HG03439 (cell line): Measurements from ENCODE around the gene MLXIP.
"Not testable (repeated sequence)": the region's sequence is repeated elsewhere in the genome, so short reads cannot be mapped to it uniquely, and the experiment has no call there.

Source experiments
- ATAC-seq: cut with Tn5 transposase; IDR thresholded peaks from one replicate; pipeline ENCODE4 v1.9.1; 2021; ENCODE audit warnings: mild to moderate bottlenecking, moderate library complexity; ENCODE audit not compliant: unreplicated experiment

The MLXIP gene

DNA sequence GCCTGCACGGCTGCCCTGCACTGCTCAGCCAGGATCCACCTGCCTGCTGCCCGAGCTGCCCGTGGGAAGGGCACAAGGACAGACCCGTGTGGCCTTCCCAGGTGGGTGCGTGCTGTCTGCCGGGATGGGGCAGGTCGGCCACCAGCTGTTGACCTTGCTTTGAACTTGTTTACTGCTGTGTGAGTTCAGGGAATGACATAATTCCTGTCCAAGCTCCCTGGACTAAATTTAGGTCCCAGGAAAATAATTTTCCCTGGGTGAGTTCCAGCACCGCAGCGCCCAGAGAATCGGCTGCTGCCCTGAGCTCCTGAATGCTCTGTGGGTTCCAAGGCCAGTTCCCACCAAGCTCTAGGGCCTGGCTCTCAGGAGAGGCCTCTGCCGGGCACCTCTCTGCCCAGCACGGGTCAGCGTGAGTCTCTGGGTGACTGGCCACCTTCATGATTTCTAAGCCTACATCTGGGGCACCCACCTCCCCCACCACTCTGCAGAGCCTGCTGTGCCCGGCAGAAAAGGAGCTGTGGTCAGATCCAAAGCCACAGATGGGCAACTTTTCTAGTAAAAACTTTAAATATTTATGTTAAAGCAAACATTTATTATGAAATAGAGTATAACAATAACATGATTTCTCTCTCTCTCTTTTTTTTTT is 27.2 kb upstream of the MLXIP start:
- no peak for ATAC-seq

- ATAC-seq: no peak
Measured at GRCh38 chr12:122052285-122052684, 26.3 kb upstream of the MLXIP start.

- ATAC-seq: no peak
Measured at GRCh38 chr12:122054842-122055520, 23.6 kb upstream of the MLXIP start.

DNA sequence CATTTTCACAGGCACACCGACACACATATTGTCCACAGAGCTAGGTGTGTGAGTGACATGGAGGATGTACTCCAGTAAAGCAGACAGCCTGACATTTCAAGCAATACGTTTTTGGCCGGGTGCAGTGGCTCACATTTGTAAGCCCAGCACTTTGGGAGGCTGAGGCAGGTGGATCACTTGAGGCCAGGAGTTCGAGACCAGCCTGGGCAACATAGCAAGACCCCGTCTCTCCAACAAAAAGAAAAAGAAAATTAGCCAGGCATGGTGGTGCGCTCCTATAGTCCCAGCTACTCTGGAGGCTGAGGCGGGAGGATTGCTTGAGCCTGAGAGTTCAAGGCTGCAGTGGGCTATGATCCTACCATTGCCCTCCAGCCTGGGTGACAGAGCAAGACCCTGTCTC is 22.1 kb upstream of the MLXIP start:
- ATAC-seq: not testable (repeated sequence)

DNA sequence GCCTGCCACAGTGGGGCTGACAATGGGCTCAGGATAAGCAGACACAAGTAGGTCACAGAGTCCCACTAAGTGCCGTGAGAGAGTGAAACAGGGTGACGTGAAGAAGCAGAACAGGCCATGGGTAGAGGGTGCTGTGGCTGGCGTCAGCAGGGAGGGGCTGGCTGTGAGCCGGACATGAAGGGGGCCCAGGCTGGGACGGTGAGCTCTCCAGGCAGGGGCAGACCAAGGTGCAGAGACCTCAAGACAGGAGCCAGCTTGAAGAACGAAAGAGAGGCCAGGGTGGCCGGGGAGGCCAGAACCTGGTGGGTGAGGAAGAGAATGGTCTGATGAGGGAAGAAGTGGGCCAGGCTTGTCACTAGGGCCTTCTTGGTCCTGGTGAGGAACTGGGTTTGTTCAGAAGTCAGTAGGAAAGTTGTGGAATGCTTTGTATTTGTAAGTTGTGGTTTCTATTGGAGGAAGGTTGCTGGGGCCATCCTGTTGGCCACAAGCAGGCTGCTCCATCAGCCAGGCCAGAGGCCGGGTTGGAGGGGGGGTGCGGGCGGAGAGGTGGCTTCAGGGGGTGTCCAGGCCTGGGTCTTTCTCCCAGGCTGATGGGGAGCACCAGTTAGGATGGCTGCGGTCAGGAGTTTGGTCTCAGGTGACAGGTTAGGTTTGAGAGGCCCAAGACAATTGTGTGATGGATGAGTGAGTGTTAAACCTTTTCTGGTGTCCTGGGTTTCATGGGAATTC is 21.4 kb upstream of the MLXIP start:
- no peak for ATAC-seq

DNA sequence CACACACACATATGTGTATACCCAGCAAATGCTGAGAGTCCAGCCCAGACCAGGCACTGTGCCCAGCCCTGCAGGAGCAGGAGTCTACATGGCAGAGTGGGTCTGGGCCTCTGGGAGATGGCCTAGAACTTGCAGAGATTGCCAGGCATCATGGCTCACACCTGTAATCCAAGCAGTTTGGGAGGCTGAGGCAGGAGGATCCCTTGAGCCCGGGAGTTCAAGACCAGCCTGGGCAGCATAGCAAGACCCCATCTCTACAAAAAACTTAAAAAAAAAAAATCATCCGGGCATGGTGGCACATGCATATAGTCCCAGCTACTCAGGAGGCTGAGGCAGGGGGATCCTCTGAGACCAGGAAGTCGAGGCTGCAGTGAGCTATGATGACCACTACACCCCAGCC is 20.8 kb upstream of the MLXIP start:
- ATAC-seq: no peak

DNA sequence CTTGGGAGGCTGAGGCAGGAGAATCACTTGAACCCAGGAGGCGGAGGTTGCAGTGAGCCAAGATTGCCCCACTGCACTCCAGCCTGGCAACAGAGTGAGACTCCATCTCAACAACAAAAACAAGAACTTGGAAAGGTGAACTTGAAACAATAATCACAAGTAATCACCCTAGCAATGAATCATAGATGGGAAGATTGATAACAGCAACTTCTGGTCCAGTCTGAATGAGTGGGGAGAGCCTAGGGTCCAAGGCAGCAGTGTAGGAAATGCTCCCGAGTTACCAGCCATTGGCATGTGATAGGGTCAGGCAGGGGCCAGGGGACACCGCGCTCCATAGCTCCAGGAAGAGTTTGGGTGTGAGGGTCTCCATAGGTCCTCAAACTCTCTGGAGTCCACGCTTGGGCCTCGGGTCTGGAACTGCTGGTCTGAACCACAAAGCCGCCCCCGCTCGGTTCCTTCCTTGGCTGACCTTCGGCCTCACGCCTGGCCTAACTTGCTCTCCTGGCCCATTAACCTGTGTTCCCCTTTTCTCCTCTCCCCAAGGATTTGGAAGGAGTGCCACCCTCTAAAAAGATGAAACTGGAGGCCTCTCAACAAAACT is 19.9 kb upstream of the MLXIP start:
- ATAC-seq: no peak

DNA sequence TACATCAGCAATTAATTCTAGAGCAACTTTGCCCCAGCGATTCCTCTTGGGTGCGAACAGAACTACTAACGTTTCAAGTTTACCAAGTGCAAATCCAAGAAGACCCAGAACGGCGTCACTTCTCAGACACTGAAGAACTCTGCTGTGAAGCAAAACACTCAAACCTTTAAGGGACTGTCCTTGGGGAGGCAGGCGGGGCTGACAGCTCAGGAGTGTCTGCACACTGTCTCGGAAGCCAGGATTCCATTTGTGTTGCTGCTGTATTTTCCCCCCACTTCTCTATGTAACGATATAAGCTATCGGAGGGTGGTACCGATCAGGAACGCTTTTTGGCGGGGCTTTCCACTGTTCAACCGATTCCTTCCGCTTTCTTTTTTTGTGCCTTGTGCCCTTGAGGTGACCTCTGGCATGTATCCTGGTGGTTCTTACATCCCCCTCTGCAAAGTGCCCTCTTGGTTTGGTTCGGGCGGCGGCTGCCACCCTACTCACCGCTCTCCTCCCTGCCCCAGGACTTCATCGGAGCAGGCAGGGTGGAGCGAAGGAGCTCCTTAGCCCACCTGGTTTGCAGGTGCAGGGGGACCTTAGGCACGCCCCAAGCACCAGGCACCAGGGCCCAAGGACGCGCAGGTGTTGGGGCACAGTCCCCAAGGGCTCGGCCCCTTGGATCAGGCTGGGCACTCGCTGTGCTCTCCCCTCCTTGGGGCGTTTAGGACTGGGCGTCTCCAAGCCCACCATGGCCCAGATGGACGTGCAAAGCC is 19.2 kb upstream of the MLXIP start:
- ATAC-seq: no peak

- ATAC-seq: no peak
Measured at GRCh38 chr12:122060081-122060501, 18.5 kb upstream of the MLXIP start.

- ATAC-seq: no peak
Measured at GRCh38 chr12:122061253-122061652, 17.3 kb upstream of the MLXIP start.

DNA sequence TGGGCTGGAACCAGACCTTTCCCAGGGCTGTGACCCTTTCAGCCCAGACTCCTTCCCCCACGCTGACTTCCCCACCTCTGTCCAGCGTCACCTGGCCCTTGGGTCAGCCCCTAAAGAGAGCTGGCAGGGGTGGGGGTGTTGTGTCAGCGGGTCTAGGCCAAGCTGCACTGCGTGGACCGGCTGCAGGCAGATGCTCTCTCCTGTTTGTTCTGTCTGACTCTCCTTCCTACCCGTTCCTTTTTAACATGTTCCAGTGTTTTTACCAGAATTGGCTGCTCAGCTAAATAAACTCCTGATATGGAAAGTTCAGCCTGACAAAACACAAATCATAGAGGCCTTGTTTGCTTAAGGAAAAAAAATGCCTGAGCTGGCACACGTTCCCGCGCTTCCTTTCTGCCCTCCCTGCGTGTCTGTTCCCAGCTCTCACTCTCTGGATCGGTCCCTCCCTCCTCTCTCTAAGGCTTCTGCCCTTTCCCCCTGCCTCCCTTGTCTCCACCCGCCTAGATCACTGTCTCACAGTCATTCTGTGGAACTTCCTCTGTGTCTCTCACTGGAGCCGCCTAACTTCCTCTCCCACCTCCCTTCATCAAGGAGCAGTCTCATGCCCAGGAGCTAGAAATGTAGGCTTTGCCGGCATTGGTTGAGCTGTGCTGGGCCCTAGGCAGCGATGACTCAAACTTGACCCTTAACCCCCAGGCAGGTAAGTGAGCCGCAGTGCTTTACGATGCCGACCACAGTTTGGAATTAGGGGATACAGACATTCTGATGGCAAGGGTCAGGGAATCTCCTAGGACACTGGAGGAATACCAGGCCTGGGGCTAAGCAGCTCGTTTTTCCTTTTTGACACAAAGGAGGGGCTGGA is 15.5 kb upstream of the MLXIP start:
- ATAC-seq: no peak

DNA sequence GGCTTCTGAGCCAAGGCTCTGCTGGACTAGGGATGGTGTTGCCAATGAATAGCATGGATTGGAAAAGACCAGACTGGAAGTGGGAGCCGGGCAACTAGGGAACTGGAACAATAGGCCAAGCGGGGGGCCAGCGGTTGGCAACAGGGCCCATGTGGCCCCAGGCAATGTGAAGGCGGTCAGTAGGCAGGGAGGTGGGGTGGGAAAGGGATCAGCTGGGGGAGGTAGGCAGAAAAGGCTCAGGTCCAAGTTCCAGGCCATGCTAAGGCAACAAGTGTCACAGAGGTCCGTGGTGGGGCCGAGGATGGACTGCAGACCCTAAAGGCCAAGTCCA is 14.9 kb upstream of the MLXIP start:
- ATAC-seq: no peak

DNA sequence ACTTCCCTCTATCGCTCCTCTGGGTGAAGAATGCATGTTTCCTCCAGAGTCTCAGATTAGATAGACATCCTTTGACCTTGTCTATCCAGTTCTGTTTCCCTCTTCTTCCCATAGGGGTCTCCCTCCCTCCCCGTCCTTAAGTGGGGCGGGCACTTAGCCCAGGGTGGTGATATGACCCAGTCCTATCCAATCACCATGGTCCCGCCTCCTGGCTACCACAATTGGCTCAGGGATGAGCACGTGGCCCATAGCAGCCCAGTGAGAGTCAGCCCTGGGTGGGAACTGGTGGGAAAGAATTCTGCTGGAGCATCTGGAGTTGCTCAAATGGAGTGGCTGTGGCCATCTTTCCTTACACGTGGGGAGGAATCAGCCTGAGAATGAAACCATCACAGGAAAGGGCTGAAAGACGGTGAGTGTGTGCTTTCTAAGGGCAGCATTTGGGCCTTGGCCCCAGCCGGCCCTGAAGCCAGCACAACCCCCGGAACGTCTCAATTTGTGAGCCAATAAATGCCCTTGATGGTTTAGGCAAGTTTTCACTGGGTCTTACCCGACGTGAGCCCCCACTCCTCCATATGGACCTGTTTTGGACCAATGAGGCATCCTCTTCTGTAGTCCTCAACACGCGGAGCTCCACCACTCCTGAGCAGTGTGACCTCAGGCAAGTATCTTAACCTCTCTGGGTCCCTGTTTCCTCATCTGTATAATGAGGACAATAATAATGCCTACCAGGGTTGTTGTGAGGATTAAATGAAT is 14.4 kb upstream of the MLXIP start:
- ATAC-seq: no peak

DNA sequence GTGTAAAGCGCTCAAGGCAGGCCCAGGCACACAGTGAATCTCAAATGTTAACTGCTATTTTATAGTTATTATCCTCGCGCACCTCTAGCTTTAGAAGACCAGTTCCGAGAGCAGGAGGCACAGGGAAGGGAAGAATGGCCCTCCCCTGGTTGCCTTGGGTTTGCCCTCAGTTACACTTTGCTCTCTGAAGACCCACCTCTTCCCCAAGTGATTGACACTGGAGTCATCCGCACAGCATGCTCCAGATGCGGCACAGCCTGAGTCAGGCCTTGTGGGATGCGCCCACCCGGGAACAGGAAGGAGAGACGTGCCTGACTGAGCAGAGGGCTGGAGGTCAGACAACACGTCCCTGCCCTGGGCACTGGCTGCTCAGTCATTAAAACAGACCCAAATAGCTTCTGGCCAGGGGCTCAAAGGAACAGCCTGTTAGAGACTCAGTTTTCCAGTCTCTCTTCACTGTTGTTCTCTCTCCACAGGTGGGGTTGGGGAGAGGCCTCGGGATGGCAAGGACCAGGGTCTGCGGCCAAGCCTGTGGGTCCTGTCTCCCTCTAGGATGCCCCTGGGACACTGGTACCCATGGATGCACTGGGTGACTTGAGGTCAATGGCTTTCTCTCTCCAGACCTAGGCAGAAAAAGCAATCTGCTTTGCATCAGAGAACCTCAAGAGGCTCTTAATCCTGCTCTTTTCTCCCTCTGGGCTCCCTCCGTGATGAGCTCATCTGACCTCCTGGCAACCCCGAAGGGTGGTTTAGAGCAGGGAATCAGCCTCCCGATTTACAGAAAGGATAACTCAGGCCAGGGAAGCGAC is 13.6 kb upstream of the MLXIP start:
- ATAC-seq: no peak

- ATAC-seq: no peak
Measured at GRCh38 chr12:122067548-122067947, 11.0 kb upstream of the MLXIP start.

DNA sequence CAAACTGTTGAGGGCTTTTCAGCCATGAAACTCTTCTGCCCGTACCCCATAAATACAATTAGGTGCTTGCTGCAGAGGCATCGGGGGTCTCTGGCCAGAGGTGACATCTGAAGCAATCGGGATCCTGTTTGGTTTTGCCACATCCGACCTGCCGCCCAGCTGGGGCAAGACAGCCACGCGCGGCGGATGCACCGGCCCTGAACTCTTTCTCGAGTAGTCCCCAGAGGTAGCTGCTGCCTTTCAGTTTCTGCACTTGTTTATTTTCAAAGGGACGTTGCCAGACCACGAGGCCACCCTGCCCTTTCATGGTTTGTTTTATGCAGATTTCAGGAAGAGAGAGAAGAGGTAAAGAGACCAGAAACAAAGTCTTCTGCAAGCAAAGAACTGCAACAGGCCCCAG is 10.6 kb upstream of the MLXIP start:
- peak; percentile 89 for ATAC-seq

- ATAC-seq: no peak
Measured at GRCh38 chr12:122072031-122072970, 6.3 kb upstream of the MLXIP start.

DNA sequence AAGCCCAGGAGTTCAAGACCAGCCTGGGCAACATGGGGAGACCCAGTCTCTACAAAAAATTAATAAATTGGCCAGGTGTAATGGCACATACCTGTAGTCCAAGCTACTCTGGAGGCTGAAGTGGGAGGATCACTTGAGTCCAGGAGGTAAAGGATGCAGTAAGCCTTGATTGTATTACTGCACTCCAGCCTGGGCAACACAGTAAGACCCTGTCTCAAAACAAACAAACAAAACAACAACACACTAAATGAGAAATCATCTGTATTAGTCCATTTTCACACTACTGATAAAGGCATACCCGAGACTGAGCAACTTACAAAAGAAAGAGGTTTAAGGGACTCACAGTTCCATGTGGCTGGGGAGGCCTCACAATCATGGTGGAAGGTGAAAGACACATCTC is 4.7 kb upstream of the MLXIP start:
- no peak for ATAC-seq
